NT2/D1 (cell line): ENCODE data around the gene RNF157.

Source experiments
- SUZ12 ChIP-seq: IDR thresholded peaks from 2 replicates; pipeline ENCODE4 v1.6.1; 2011; ENCODE audit not compliant: insufficient read length, insufficient read depth; ENCODE audit errors: extremely low read depth
- YY1 ChIP-seq: IDR thresholded peaks from 2 replicates; pipeline ENCODE4 v1.6.1; 2011; ENCODE audit not compliant: insufficient read length, insufficient read depth
- ZNF274 ChIP-seq: IDR thresholded peaks from 2 replicates; pipeline ENCODE4 v1.6.1; 2011; ENCODE audit warnings: mild to moderate bottlenecking, low read depth, low read length

DNA sequence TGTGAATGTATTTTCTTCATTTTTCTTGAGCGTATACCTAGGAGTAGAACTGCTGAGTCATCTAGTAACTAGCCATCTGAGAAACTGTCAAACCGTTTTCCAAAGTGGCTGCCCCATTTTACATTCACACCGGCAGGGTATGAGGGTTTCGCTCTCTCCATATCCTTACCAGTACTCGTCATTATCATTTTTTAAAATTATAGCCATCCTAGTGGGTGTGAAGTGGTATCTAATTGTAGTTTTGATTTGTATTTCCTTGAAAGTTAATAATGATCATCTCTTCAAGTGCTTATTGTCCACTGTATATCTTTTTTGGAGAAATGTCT lies 6.0 kb downstream of the RNF157 start:
- no peak for TF ChIP-seq YY1
- no peak for TF ChIP-seq ZNF274
- no peak for TF ChIP-seq SUZ12
